Uterus (tissue), 4 donors: ENCODE measurements around the gene ZFYVE28. TPM values are rescaled to one million over a fixed set of nuclear protein-coding genes. Genes with fewer than 3 reads are reported as not detected.

Experiments used
- DNase-seq, 2 donors: peaks; one replicate each; pipeline ENCODE4 v3.0.0-alpha.2; 2019 to 2020
- H3K27ac ChIP-seq, 2 donors: fragments of 200-600 bp; sonication (generic); 1 replicate in 1 of 2; 2 replicates in 1 of 2; pipeline ENCODE4 v1.5.1; 2016 to 2018
- H3K27me3 ChIP-seq, 2 donors: fragments of 200-600 bp; sonication (generic); one replicate each; pipeline ENCODE4 v1.5.1; 2018 to 2019; ENCODE audit warnings: control low read depth in 1 of 2
- H3K36me3 ChIP-seq, 2 donors: fragments of 200-600 bp; sonication (generic); one replicate each; pipeline ENCODE4 v1.5.1; 2019; ENCODE audit warnings: control low read depth in 1 of 2
- H3K4me1 ChIP-seq, 2 donors: fragments of 200-600 bp; sonication (generic); one replicate each; pipeline ENCODE4 v1.5.1; 2018 to 2019; ENCODE audit warnings: control low read depth in 1 of 2
- H3K4me3 ChIP-seq, 2 donors: fragments of 200-600 bp; sonication (generic); 1 replicate in 1 of 2; 2 replicates in 1 of 2; pipeline ENCODE4 v1.5.1; 2018 to 2019; ENCODE audit warnings: mild to moderate bottlenecking in 1 of 2
- H3K9me3 ChIP-seq, 2 donors: fragments of 200-600 bp; sonication (generic); one replicate each; pipeline ENCODE4 v1.5.1; 2019; ENCODE audit warnings: control low read depth in 1 of 2
- POLR2A ChIP-seq, 2 donors: fragments of 450-650 bp; IDR thresholded peaks; one replicate each; pipeline ENCODE4 v1.6.1; 2016; ENCODE audit warnings: antibody characterized with exemption in 2 of 2, mild to moderate bottlenecking in 1 of 2, moderate library complexity in 1 of 2
- intact Hi-C: fragments of 100-400 bp; cut with DNase I; formaldehyde crosslinking; loops from one replicate; pipeline ENCODE4 v1.15.1; 2023; ENCODE audit warnings: low total_unique reads
- total RNA-seq, 4 donors: library from RNA; depleted of rRNA in 3 of 4; stranded (reverse); fragments of >200 nt in 3 of 4; gene quantifications; one replicate each; pipeline versions ENCODE4 v1.1.0 to v1.2.4, GENCODE V29; 2014 to 2023
- TF ChIP-seq, protein P1 (sequence below), 4 experiments: fragments of 200-600 bp in 2 of 4; fragments of 450-650 bp in 2 of 4; sonication (generic) in 2 of 4; IDR thresholded peaks; one replicate each; pipeline ENCODE4 v1.5.1; 2016 to 2019; ENCODE audit warnings: antibody characterized with exemption in 4 of 4, mild to moderate bottlenecking in 2 of 4, moderate library complexity in 1 of 4
- donor health status: DM: yes; HTN: yes; CAD: no.

The ZFYVE28 gene
- total RNA-seq, 4 donors from 2014 or later: 5.4 to 16.7 (median 13.4) TPM

DNA sequence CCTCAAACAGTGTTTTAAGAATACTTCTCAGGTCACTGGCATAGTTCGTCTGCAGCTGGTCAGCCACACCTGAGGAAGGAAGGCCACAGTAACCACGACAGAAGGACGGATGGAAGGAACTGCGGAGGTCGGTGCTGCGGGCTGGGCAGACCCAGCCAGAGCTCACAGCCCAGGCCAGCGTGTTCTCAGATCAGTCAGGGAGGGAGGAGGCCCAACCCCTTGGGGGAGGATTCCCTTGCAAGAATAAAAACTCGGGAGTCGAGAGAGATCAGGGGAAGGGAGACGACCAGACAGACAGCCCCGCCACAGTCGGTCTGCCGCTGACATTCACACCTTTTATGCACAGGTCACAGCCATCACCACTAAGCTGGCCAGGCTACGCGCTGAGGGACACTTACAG, 145.2 kb downstream of the ZFYVE28 start:
- Histone ChIP-seq H3K9me3 (no peaks in the 10 kb centered on the region), H3K4me3 (no peak overlapping the region), H3K4me1 (no peaks in the 10 kb centered on the region), H3K27ac (no peak overlapping the region), H3K36me3 (no peaks in the 10 kb centered on the region), H3K27me3 (no peaks in the 10 kb centered on the region)
- TF ChIP-seq POLR2A (IDR thresholded peaks at IDR 0.05): no peak
- TF ChIP-seq, protein P1, sequence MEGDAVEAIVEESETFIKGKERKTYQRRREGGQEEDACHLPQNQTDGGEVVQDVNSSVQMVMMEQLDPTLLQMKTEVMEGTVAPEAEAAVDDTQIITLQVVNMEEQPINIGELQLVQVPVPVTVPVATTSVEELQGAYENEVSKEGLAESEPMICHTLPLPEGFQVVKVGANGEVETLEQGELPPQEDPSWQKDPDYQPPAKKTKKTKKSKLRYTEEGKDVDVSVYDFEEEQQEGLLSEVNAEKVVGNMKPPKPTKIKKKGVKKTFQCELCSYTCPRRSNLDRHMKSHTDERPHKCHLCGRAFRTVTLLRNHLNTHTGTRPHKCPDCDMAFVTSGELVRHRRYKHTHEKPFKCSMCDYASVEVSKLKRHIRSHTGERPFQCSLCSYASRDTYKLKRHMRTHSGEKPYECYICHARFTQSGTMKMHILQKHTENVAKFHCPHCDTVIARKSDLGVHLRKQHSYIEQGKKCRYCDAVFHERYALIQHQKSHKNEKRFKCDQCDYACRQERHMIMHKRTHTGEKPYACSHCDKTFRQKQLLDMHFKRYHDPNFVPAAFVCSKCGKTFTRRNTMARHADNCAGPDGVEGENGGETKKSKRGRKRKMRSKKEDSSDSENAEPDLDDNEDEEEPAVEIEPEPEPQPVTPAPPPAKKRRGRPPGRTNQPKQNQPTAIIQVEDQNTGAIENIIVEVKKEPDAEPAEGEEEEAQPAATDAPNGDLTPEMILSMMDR (IDR thresholded peaks at IDR 0.05): no peak
- intact Hi-C loops: no loop called here
- DNase-seq: no peak

DNA sequence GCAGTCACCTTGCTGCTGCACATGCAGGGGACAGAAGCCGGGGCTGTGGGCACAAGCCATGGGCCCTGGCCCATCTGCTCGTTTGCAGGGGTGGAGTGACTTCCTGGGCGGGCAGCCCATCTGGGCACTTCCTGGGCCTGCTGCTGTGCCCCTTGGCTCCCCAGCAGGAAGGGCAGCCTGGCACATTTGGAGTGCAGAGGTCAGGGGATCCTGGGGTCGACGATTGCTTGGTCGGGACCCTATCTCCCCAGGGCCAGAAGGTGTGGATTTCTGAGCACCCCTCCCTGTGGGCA, 145.7 kb downstream of the ZFYVE28 start:
- Histone ChIP-seq H3K4me1 (no peaks in the 10 kb centered on the region), H3K27ac (no peak overlapping the region), H3K36me3 (no peaks in the 10 kb centered on the region), H3K27me3 (no peaks in the 10 kb centered on the region), H3K9me3 (no peaks in the 10 kb centered on the region), H3K4me3 (no peak overlapping the region)
- intact Hi-C loops: no loop called here
- TF ChIP-seq, protein P1 (IDR thresholded peaks at IDR 0.05): no peak
- no peak for TF ChIP-seq POLR2A (IDR thresholded peaks at IDR 0.05)
- no peak for DNase-seq

DNA sequence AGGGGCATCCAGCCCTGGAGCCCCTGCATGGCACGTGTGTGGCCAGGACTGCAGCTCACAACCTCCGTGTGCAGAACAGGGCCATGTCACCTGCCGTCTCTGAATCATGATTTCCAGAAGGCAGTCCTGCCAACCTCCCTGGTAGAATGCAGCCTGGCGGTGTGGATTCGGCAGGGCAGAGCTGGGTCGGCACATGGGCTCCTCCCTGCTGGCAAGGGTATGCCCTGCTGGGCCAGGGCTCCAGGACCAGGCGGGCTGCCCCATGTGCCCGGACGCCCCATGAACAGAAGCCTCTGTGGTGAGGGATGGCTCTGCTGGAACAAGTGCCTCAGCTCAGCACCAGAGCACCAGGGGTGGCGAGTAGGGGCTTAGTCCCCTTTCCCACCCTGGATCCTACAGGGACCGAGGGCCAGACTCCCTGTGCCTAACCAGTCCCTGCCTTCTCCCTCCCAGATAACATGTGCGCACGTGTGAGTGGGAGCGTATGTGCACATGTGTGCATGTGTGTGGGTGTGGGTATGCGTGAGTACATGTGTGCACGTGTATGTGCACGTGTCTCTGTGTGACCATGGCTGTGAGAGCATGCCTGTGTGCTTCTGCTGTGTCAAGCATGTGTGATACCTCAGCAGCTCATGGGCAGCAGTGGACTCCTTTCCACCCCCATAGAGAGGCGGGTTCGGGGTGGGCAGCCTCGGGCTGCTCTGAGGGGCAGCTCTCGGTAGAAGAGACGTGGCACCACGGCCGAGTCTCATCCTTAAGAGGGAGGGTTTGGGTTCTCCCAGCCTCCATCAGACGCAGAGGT, 146.2 kb downstream of the ZFYVE28 start:
- intact Hi-C loops: no loop called here
- no peaks in the 10 kb centered on the region for H3K9me3 ChIP-seq
- H3K4me3 ChIP-seq: no peak overlapping the region
- no peaks in the 10 kb centered on the region for H3K4me1 ChIP-seq
- no peaks in the 10 kb centered on the region for H3K27me3 ChIP-seq
- no peak for TF ChIP-seq POLR2A (IDR thresholded peaks at IDR 0.05)
- TF ChIP-seq, protein P1 (IDR thresholded peaks at IDR 0.05): no peak
- no peak overlapping the region for H3K27ac ChIP-seq
- no peaks in the 10 kb centered on the region for H3K36me3 ChIP-seq
- no peak for DNase-seq

DNA sequence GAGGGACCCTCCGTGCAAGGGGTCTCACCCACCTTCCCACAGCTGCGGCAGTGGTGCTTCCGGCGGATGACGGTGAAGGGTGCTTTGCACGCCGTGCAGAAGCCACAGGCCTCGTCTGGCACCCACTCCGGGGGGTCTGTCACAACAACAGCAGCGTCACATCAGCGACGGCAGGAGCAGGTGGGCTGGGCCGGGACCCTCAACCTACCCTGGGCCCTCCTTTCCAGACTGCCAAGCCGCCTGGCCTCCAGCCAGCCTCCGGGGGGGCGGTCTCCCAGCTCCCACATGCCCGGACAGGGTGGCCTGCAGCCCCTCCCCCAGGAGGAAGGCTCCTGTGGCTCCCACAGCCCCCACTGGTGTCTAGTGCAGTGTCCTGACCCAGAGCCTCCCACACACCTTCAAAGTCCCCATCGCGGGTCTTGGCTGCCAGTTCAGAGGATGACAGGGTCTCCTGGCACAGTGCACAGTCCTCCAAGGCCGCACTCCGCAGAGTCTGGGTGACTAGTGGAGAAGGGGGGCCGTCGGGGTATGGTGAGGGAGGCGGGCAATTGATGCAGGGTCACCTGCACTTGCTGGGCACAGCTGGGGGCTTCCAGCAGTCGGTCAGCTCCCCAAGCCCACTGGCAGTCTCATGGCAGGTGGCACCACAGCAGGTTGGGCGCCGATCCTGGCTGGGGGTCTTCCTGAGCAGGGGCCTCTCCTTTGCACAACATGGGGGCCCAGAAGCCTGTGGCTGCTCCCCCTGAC, 147.0 kb downstream of the ZFYVE28 start:
- H3K36me3 ChIP-seq: no peaks in the 10 kb centered on the region
- peaks cover 0 to 5% of the 10 kb centered on the region in 2 donors for H3K4me1 ChIP-seq
- intact Hi-C loops: no loop called here
- TF ChIP-seq, protein P1 (IDR thresholded peaks at IDR 0.05): no peak
- no peak for TF ChIP-seq POLR2A (IDR thresholded peaks at IDR 0.05)
- no peak overlapping the region for H3K4me3 ChIP-seq
- H3K27me3 ChIP-seq: no peaks in the 10 kb centered on the region
- DNase-seq: no peak
- H3K9me3 ChIP-seq: no peaks in the 10 kb centered on the region
- H3K27ac ChIP-seq: no peak overlapping the region
